Posterior cingulate gyrus (tissue), 11 donors: ENCODE results near the gene SYT6.
A peak's percentile ranks its signal among the peaks of the same experiment; 100 is the strongest.

Experiments
- DNase-seq, 10 donors: peaks; one replicate each; pipeline versions ENCODE4 v3.0.0 to v3.0.0-alpha.2; 2020 to 2021; ENCODE audit warnings: mixed read lengths in 3 of 10
- intact Hi-C: fragments of 100-400 bp; cut with DNase I; formaldehyde crosslinking; loops from one replicate; pipeline ENCODE4 v1.15.1; 2023

The SYT6 gene

DNA sequence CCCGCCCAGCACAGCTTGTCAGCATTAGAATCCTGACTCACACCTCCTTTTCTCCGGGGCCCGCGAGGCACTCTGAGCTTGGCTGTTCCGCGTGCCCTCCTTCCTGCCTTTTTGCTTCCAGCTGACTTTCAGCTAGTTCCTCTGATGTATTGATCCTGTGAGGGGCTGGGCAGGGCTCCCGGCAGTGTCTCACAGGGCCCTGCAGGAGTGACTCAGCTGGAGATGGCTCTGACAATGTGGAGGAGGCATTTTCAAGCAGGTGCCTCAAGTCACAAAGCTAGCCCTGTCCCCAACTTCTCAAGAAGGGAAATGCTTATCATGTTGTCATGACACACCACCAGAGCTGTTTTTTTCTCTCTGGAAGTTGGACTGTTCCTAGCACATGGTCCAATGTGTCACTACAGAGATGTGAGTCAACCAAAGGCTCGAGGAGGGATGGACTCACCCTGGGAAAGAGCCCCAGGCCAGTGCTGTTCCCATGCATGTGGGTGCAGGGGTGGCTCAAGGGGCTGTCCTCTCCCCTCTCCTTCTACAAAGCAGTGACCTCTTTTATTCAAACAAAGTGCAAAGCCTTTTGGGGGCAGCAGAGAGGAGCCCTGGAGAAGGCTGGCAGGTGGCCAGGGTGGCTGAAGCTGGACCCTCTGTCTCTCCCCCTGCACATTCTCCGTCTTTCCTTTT, 30.6 kb downstream of the SYT6 start:
- DNase-seq = no peak
- intact Hi-C loops = loop anchor here (10.0 kb wide), 1 partner anchor 92 kb away; no protein-coding TSS in a partner anchor

DNA sequence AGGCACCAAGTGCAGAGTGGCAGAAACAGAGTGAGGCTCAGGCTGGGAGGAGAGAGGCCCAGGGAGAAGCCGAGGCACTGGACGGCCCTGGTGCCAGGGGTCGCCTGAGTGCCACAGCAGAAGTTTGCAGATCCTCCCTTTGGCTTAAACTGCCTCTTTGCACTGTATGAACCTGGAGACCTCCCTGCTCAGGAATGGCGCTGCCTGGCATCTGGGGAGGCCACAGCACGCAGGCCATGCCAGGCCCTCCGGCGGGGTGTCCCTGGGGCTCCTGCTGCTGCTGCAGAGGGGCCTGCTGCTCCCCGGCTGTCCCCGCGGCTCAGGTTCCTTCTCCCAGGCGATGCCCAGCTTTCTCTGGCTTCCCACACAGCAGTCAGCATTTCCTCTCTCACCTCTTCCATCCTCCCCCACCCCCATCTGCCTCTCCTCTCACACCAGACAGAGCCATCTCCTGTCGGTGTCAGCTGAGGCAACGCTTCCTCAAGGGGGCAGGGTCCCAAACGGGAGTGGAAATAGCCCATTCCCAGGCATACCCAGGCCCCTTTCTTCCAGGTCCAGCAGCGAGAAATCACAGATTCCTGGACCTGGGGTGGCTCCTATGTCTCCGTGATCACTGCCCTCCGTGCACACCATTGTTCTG, 35.2 kb downstream of the SYT6 start:
- intact Hi-C loops = no loop called here
- DNase-seq = no peak

DNA sequence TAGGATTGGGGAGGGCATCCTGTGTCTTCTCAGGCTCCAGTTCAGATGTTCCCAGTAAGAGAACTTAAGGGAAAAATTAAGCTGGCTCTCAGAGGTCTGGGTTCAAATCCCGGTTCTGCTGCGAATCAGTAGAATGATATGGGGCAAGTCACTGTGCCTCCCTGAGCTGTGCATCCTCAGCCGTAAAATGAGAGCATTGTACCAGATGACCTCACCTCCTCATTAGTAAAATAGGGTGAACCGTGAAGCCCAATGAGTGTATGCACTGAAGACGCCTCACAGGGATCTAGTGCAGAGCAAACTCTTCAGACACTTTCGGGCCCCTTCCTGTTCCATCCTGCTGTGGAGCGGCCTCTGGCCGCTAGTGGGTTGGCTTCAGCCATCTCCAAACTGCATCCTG, 36.0 kb downstream of the SYT6 start:
- intact Hi-C loops = no loop called here
- DNase-seq = no peak

DNA sequence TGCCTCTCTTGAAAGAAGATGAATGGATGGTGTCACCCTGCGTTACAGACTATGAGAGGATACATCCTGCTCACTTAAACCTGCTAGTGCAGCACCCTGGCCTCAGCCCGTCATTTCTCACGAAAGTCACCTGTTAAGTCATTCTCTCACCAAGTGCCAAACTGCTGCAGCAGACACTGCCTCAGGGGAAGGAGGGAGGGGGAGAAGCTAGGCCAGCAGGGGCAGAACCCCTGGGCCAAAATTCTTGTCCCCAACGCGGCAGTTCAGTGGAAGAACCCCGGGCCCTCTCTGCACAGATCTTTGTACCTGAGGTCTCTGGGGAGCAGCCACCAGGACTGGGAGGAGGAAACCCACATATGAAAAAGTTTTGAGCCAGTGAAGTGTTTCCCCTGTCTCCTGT, 37.6 kb downstream of the SYT6 start:
- intact Hi-C loops = no loop called here
- DNase-seq = peak in 1 of 10 donors; percentile 73

DNA sequence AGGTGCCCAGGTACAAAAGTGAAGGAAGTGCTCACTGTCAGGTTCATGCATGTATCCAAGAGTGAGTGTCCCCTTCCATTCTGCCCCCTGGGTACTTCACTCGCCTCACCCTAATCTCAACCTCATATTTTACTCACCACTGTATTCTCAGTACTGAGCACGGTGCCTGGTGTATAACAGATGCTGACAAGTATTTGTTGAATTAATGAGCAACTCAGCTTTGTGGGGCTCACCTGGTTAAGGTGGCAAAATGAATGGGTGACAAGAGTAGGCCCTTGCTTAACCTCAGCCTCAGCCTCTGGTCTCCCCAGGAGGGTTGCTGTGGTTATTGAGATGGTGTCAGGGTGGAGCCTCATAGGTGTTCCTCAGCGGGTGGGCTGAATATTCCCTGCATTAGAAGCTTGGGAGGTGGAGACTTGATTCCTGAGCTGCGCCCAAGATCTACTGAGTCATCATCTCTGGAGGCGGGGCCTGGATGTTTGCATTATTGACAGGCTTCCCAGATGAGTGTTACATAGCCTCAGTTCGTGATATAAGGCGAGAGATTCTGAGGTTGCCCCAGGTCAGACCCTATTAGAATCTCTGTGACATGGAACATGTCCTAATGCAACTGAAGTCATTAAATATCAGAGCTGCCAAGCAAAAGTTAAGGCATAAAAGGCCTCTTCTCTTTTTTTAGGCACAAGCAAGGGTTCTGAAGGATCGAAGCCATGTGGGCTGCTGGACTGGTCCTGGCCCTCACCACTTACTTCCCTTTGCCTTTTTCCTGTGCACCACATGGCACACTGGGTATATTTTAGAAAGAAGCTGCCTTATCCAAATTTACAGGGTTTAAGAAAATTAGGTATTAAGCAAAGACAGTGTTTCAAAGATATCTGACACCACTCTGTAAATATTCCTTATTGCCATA, 39.2 kb downstream of the SYT6 start:
- intact Hi-C loops = no loop called here
- DNase-seq = peak in 1 of 10 donors; percentile 28

DNA sequence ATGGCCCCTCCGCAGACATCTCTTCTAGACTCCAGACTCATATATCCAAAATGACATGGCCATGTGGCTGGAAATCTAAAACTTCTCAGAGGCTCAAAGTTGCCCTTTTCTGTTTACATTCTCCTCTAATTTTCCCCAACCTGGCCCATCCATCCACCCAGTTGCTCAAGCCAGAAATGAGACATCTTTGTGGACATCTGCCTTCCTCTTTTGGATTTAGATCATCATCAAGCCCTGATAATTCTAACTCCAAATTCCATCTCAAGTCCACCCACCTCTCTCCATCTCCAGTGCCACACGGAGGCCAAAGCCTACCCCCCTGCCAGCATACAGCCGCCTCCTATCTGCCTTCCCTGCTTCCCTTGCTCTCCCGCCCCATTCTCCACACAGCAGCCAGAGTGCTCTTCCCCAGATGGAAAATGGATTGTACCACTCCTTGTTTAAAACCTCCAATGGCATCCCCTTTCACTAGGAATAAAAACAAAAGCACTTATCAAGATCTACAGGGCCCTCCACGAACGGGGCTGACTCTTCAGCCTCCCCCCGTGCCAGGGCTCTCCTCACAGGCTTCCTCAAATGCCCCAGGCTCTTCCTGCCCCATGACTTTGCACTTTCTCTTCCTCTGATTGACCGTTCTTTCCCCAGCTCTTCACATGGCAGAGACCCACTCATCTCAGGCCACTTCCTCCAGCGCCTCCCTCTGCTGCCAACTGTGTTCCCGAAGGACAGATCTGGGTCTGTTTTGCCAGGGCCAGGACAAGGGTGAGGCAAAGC, 40.1 kb downstream of the SYT6 start:
- intact Hi-C loops = no loop called here

DNA sequence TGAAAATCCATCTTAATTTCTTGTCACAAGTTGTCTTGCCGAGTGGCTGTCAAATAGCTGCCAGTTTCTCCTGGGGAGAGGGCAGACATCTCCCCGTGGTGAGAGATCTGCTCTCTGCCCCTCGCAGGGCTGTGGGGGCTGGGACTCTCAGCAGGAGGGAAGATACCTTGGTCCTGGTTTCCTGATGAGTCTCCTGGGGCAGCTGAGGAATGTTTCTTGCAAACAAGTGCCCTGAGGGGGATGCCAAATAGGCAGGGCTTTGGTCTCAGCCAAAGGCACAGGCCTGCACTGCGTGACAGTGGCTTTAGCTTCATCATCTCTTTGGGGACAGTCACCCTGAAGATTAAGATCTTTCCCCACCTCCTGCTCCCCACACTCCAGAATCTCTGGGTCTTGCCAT, 40.9 kb downstream of the SYT6 start:
- intact Hi-C loops = no loop called here
- DNase-seq = peak in 1 of 10 donors; percentile 43

More for the DNA sequence above, 40.1 kb downstream of the SYT6 start:
- DNase-seq = peak in 2 of 10 donors; percentile 10 to 83

DNA sequence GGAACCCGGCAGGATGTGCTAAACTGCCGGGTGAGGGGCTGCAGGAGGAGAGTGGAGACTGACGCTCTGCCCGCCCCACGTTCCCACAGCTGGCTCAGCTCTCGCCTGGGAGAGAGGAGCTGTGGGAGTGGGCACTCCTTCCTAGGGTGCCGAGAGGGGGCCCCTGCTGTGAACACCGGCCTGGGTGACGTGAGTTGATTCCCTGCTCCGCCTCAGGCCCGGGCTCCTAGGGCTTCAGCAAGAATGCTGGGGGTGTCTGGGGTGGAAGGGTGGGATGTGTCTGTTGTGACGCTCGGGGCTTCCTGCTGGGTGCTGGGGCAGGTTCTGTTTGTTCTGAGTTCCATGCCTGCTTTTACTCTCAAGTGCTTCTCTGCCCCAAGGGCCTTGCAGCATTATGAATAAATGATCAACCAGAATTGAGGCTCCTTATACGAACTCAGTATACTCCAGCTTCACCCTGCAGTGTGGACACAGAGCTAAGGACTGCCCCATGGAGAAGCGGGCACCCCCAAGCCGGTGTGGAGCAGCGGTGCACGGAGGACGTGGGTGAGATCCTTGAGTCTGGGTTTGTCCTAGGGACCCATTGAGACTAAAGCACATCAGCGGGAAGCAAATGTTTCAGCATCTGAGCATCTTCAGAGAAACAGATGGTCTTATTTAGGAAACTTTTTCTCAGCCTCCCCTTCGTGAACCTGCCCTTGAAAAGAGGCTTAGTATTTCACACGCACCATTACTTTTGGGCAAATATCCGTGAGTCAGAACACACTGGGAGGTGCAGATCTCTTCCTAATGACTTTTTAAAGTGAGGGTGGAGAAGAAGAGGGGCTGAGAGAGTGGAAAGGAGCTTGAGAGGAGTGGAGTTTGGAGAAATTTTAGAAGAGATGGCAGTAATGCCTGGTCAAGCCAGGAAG, 41.7 kb downstream of the SYT6 start:
- peak in 1 of 10 donors; percentile 67 for DNase-seq
- intact Hi-C loops = no loop called here

DNA sequence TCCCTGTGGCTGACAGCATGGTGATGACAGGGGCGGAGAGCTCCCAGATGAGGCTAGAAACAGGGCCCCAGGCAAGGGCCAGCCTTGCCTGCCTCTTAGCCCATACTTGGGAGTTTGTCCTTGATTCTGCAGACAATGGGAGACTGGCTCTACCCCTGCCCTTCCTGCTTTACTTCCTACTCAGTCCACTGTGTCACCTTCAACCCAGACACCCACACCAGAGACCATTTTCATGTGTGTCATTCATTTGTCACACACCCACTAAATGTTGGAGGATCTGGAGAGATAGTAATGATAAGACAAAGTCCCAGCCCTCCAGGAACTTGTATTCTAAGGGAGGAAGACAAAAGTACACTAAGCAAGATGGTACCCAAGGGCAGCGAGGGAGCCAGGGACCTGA, 43.7 kb downstream of the SYT6 start:
- DNase-seq = peak in 1 of 10 donors; percentile 25
- intact Hi-C loops = no loop called here

DNA sequence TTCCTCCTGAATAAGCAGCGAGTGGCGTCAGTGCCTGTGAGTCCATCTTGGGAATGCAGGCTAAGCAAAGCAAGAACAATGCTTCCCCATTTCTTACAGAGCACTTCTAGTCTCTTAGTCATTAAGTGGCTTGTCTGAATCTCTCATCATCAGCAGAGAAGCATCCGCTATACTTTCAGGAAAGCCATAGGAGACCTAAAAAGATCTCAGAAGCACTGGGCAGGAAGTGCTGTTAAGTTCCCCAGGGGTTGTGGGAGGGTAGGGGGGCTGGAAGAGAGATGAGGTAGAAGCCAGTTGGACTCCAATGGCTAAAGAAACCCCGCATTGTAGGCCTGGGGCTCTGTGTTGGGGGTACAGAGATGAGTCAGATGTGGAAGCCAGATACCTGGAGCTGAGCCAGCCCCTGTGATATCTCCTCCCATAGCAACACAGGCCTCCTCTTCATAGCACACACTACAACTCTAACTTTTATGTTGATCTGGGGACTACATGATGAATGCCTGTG, 44.9 kb downstream of the SYT6 start:
- DNase-seq = peak in 1 of 10 donors; percentile 62
- intact Hi-C loops = no loop called here

DNA sequence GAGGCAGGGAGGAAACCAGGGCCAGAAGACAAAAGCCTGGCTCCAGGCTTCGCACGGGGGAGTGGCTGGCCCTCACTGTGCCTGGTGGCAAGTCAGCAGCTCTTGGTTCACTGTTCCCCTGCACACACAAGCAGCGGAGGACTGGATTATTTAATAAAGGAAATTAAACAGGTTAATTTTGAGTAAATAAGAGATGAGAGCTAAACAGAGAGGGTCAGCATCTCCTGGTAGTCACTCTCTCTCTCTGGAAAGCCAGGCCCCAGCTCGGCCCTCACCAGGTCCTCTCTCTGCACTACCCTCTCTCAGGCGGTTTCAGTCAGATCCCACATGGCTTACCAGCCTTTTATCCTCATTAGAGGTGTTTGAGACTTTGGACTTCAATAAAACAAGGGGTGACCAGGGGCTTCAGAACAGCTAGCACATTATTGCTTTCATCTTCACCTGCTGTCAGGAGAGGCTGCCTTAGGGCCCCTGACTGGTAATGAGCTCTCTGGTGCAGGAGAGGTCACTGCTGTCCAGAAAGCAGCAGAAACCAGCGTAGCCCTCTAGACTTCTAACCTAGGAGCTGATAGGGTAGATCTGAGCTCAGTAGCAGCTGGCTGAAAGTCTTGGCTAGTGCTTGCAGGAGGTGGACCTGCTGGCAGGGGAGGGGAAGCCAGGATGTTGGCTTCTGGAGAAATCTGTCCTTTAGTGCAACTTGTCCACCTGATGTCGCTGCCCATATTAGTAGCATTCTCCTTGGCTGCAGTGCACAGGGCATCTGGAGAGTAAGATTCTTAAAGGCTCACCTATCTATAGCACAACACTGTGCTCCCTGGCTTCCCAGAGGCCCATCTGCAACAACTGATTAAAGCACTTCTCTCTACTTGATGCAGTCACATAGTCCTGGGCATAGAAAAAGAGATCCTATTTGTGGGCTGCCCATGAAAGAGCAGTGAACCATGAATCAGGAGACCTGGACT, 45.9 kb downstream of the SYT6 start:
- DNase-seq = peak in 1 of 10 donors; percentile 73
- intact Hi-C loops = no loop called here

DNA sequence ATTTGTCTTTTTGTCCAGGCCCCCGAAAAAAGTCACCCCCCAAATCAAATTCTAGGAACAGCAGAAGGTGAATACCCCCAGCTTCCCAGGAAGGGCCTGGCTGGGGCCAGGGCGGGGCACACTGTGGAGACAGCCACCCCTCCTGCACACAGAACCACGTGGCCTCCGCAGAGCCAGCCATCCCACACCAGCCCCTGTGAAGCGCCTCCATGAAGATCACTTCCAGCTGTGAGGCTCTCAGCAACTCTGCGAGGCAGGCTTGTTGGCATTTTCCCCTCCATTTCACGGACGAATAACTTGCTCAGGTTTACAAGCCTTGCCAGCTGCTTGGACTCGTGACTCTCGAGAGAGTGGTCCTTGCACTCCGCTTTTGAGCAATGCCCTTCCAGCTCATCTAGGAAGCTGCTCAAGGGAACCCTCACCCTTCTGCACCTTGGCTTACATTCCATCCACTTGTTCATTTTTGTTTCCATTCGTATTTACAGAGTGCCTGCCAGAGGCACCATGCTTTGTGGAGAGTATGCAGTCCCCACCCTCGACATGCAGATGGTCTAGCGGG, 48.2 kb downstream of the SYT6 start:
- intact Hi-C loops = no loop called here
- DNase-seq = peak in 1 of 10 donors; percentile 80

DNA sequence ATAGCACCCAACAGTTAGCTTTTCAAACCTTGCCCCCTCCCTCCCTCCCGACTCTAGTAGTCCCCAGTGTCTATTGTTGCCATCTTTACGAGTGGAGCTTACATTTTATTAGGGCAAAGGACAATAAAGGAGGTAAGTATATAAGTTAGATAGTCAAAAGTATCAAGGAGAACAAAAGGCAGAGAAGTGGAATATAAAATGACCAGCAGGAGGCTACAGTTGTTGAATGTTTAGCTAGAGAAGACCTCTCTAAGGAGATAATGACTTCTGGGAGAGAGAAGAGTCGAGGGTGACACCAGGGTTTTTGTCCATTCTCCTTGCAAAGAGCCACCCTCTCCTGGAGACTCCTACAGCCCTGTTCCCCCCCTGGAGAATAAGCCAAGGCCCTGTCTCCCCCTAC, 48.7 kb downstream of the SYT6 start:
- intact Hi-C loops = no loop called here
- DNase-seq = no peak

DNA sequence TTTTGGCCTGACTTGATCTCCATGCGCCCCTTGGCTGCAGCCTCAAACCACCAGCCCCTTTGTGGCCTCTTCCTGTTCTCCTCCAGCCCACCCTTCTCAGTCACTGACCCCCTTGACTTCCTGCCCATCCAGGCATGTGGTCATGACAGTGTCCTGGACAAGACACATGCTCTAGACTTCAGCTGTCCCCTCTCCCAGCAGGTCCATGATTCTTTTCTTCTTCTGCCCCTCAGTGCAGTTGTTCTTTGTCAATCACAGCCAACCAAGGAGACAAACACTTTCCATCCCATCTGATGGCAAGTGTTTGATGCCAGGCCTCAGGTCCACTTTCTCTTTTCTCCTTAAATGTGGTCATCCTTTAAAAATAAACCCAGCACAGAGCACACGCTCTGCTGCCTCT, 49.7 kb downstream of the SYT6 start:
- intact Hi-C loops = no loop called here
- peak in 1 of 10 donors; percentile 27 for DNase-seq

DNA sequence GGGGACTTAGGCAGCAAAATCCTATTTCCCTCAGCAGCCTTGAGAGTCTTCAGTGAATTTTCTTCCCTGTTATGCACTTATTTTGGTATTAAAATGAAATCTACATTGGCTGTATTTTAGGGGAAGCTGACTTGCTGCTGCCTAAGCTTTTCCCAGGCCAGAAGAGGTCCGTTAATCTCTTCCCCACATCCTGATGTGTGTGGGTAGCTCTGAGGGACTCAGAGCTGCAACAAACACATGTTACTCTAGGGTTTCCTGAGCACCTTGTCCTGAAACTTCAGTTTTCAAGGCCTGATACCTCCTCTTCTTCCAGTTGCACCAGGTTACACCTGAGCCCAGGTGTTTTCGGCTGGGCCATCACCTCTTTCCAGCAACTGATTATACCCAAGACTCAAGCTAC, 51.5 kb downstream of the SYT6 start:
- intact Hi-C loops = no loop called here
- DNase-seq = peak in 1 of 10 donors; percentile 10

DNA sequence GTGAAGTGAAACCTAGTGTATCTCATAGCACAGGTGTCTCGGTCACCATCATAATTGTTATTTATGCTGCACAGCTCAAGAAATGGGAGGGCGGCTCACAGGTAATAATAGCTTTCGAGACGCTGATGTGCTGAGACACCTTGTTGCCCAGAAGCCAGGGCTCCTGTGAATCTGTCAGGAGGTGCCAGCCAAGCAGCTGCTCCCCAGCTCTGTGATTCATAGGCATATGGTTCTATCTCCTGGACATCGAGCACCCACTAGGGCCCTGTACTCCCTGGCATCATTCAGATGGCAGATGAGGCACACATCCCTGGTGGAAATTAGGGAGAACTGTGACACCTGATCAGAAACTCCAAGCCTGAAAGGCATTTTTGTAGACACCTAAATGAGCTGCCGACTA, 53.5 kb downstream of the SYT6 start:
- intact Hi-C loops = no loop called here
- peak in 1 of 10 donors; percentile 58 for DNase-seq

DNA sequence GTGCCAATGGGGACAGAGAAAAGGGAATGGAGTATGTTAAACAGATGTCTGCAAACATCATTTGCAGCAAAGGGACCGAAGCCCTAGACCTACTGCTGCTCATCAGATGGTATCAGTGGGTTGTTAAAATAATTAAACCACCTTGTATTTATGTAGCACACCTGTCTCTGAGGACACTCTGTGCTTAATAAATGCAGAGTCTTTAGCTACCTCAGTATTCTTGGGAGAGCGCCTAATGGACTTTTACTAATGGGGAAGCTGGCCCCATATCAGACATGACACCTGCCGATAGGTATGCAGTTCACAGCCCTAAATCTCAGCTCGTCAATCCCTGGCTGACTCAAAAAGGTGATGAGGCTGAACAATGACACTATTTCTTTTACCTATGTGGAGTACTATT, 54.4 kb downstream of the SYT6 start:
- DNase-seq = no peak
- intact Hi-C loops = no loop called here

DNA sequence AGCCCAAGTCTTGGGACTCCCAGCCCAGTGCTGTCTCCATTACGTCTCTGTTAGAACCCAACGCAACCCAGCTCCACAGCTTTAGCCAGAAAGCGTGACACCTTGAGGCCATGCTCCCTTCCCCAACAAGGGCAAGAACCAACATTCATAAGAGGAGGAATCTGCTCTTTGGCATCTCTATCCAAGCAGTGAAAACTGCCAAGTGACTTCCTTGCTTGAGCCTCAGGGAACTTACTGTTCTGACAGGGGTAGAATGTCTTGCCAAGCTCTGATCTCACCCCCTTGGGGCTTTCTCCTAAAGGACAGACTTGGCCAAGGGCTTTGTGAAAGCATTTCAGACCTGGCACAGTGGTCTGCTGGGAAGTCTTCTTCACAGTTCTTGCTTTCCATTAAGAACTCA, 56.6 kb downstream of the SYT6 start:
- no peak for DNase-seq
- intact Hi-C loops = no loop called here
